ENCODE results near the gene METTL25. TPM values are rescaled to one million over a fixed set of nuclear protein-coding genes. Genes with fewer than 3 reads are reported as not detected.

The METTL25 gene, protein sequence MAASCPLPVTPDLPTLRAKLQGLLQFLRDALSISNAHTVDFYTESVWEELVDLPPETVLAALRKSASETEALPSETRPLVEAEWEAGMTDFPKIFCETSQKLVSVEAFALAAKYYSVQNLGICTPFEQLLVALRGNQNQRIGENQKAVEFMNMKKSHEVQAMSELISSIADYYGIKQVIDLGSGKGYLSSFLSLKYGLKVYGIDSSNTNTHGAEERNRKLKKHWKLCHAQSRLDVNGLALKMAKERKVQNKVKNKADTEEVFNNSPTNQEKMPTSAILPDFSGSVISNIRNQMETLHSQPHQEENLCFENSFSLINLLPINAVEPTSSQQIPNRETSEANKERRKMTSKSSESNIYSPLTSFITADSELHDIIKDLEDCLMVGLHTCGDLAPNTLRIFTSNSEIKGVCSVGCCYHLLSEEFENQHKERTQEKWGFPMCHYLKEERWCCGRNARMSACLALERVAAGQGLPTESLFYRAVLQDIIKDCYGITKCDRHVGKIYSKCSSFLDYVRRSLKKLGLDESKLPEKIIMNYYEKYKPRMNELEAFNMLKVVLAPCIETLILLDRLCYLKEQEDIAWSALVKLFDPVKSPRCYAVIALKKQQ
- total RNA-seq (10 to 100 TPM; 14.0 to 22.2 TPM), polyA plus RNA-seq (1 to 10 TPM; 4.4 to 4.5 TPM)
- long read RNA-seq, donor 1, transcript METTL25-201 (12 exons, 2,093 nt), result major isoform, 10 of 26 reads
- long read RNA-seq, donor 1, partial matches to known transcripts, result 0 of 26 reads
- long read RNA-seq, donor 1, other reads (novel, unspliced or antisense), result 15 of 26 reads
- long read RNA-seq, donor 2, partial matches to known transcripts, result 2 of 6 reads
- long read RNA-seq, donor 2, other reads (novel, unspliced or antisense), result 3 of 6 reads

DNA sequence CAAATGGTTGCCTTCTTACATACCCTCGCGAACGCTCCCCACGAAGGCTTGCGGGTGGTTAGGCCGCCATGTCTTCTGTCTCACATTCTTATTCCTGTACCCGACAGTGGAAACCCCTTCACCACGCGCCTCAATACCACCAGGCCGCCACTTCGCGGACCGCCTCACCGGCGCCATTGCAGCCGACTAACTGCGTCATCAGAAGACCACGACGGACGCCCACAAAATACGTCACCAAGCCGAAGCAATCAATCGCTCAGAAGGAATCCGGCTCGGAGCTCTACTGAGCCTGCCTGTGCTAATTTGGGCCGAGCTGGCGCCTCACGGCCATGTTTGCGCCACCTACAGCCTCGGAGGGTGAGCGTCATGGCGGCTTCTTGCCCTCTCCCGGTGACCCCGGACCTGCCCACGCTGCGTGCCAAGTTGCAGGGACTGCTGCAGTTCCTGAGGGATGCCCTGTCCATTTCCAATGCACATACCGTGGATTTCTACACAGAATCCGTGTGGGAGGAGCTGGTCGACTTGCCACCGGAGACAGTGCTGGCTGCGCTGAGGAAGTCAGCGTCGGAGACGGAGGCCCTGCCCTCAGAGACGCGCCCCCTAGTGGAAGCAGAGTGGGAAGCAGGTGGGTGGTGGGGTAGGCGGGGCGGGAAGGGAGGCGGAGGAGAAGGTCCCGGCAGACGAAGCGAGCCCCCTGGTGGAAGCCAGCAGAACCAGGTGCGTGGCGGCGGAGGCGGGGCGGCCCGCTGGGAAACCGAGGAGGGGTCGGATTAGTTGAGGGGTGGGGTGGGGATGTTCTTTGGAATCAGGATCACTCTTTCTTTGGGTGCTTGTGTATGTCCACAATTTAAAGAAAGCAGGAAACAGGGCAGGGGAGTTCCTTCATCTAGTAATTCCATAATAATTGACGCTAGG is at the start of gene METTL25, which contains the start of gene CCDC59:
Gene METTL25, plus strand, starts transcription at position 330 of the 915 bp plus-strand sequence. Its CDS starts 37 bp downstream, at position 367.
Gene CCDC59, minus strand, starts transcription at position 188 of the 915 bp plus-strand sequence. Its CDS starts 11 bp downstream, at position 177.
- Histone ChIP-seq H3K4me1 (ENCODE audit: control insufficient read depth in 1 of 2, insufficient read depth in 2 of 2, low read length in 2 of 2) (peaks cover 0 to 3% of the 10 kb centered on the region in 2 donors), H3K4me3 (ENCODE audit: low read length in 2 of 2) (peak within 1 kb of the TSS; percentile 92 to 99), H3K27ac (ENCODE audit: low read depth in 1 of 2, low read length in 2 of 2) (peak within 1 kb of the TSS; percentile 74 to 93), H3K9me3 (ENCODE audit: control insufficient read depth, low read length) (no peaks in the 10 kb centered on the region), H3K36me3 (ENCODE audit: control insufficient read depth in 1 of 2, insufficient read depth in 2 of 2, low read length in 1 of 2) (peaks cover 0 to 1% of the 10 kb centered on the region in 2 donors), H3K27me3 (ENCODE audit: control insufficient read depth in 1 of 2, insufficient read depth in 2 of 2, low read length in 1 of 2) (no peaks in the 10 kb centered on the region)
- intact Hi-C loops (cut with DNase I), result no loop called here
- WGBS, 2 donors, result 1% methylated on average over 59 to 61 of the region's 61 CpGs
- DNase-seq, result peak; percentile 98 to 99
- ATAC-seq (ENCODE audit: low FRiP score), result peak; percentile 100

DNA sequence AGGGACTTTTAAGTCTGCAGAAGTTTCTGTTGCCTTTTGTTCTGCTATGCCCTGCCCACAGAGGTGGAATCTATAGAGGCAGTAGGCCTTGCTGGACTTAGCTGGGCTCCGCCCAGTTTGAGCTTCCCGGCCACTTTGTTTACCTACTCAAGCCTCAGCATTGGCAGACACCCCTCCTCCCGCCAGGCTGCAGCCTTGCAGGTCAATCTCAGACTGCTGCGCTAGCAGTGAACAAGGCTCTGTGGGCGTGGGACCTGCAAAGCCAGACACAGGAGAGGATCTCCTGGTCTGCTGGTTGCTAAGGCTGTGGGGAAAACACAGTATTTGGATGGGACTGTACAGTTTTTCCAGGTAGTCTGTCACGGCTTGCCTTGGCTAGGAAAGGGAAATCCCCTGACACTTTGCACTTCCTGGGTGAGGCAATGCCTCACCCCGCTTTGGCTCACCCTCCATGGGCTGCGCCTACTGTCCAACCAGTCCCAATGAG is 43.9 kb upstream of the METTL25 start:
- Histone ChIP-seq H3K4me1 (ENCODE audit: control insufficient read depth in 1 of 2, insufficient read depth in 2 of 2, low read length in 2 of 2) (no peaks in the 10 kb centered on the region), H3K27ac (ENCODE audit: low read depth in 1 of 2, low read length in 2 of 2) (no peak overlapping the region), H3K27me3 (ENCODE audit: control insufficient read depth in 1 of 2, insufficient read depth in 2 of 2, low read length in 1 of 2) (no peaks in the 10 kb centered on the region), H3K36me3 (ENCODE audit: control insufficient read depth in 1 of 2, insufficient read depth in 2 of 2, low read length in 1 of 2) (no peaks in the 10 kb centered on the region), H3K9me3 (ENCODE audit: control insufficient read depth, low read length) (peaks cover 2% of the 10 kb centered on the region), H3K4me3 (ENCODE audit: low read length in 2 of 2) (no peak overlapping the region)
- WGBS, 2 donors, result 51 to 56% methylated on average over 8 of the region's 8 CpGs
- intact Hi-C loops (cut with DNase I), result no loop called here
- DNase-seq, result no peak
- ATAC-seq (ENCODE audit: low FRiP score), result no peak

DNA sequence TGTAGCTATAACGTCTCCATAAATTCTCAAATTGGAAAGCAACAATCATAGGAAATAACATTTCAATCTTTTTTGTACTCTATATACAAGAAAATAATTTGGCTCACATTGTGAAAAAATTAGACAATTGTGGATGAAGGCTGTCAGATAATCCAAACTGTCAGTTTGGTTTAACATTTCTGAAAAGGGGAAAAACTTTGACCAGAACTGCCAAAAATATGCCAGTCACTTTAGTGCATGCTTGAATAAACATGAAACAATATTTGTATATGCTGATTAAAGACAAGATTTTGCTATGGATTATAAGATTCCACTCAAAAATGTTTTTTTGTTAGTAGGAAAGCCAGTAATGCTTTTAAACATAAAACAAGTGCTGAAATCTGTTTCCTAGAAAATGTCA is 39.1 kb upstream of the METTL25 start:
- ATAC-seq (ENCODE audit: low FRiP score) (no peak), DNase-seq (no peak)
- Histone ChIP-seq H3K4me1 (ENCODE audit: control insufficient read depth in 1 of 2, insufficient read depth in 2 of 2, low read length in 2 of 2) (no peaks in the 10 kb centered on the region), H3K9me3 (ENCODE audit: control insufficient read depth, low read length) (peaks cover 2% of the 10 kb centered on the region), H3K27ac (ENCODE audit: low read depth in 1 of 2, low read length in 2 of 2) (no peak overlapping the region), H3K27me3 (ENCODE audit: control insufficient read depth in 1 of 2, insufficient read depth in 2 of 2, low read length in 1 of 2) (no peaks in the 10 kb centered on the region), H3K36me3 (ENCODE audit: control insufficient read depth in 1 of 2, insufficient read depth in 2 of 2, low read length in 1 of 2) (no peaks in the 10 kb centered on the region), H3K4me3 (ENCODE audit: low read length in 2 of 2) (no peak overlapping the region)
- 49 to 53% methylated on average over 1 of the region's 1 CpG for WGBS, 2 donors
- intact Hi-C loops (cut with DNase I), result no loop called here

DNA sequence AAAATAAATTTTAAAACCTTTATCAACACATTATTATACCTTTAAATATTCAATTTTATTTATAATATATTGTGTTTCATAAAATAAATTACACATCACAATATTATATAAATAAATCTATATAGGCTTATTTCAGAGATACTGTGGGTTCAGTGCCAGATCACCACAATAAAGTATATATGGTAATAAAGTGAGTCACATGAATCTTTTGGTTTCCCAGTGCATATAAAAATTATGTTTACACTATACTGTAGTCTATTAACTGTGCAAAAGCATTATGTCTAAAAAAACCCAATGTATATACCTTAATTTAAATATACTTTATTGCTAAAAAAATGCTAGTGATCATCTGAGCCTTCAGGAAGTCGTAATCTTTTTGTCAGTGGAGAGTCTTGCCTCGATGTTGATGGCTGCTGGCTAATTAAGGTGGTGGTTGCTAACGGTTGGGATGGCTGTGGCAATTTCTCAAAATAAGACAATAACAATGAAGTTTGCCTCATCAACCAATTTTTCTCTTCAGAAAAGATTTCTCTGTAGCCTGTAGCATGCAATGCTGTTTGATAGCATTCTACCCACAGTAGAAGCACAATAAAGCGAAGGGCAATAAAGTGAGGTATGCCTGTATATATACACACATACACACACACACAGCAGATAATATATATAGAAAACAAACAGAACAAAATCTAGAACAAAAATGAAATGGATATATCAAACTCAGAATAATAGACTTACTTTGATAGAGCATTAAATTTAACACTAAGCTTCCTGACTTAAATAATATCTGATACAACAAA is 32.6 kb upstream of the METTL25 start:
- ATAC-seq (ENCODE audit: low FRiP score) (no peak), DNase-seq (no peak)
- Histone ChIP-seq H3K36me3 (ENCODE audit: control insufficient read depth in 1 of 2, insufficient read depth in 2 of 2, low read length in 1 of 2) (no peaks in the 10 kb centered on the region), H3K9me3 (ENCODE audit: control insufficient read depth, low read length) (no peaks in the 10 kb centered on the region), H3K4me3 (ENCODE audit: low read length in 2 of 2) (no peak overlapping the region), H3K27ac (ENCODE audit: low read depth in 1 of 2, low read length in 2 of 2) (no peak overlapping the region), H3K27me3 (ENCODE audit: control insufficient read depth in 1 of 2, insufficient read depth in 2 of 2, low read length in 1 of 2) (no peaks in the 10 kb centered on the region), H3K4me1 (ENCODE audit: control insufficient read depth in 1 of 2, insufficient read depth in 2 of 2, low read length in 2 of 2) (no peaks in the 10 kb centered on the region)
- WGBS, 2 donors, result 71 to 73% methylated on average over 4 of the region's 4 CpGs
- intact Hi-C loops (cut with DNase I), result loop anchor here (2.0 to 5.0 kb wide), 2 partner anchors 678 to 681 kb away; no protein-coding TSS in a partner anchor

DNA sequence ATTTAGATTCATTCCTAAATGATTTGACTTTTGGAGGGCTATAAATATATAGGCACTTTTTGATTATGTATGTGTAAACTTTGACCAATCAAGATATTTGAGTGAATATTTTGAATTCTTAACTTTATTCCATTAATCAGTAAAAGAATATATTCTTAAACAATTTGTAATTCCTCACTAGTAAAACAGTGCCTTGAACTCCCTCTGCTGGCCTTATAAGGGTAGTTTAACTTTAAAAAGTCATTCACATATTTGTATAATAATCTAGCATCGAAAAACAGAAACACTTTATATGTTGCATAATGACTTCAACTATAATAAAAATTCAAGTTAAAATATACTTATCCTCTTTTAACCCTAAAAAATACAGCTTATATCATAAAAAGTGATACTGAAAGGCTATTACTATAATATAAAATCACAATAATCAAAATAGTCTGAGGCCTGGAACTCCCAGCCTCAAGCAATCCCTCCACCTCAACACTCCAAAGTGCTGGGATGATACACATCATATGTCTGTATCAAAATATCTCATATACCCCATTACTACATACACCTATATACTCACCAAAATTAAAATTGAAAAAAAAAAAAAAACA is 31.3 kb upstream of the METTL25 start:
- WGBS, 2 donors, result 2 to 8% methylated on average over 1 of the region's 1 CpG
- intact Hi-C loops (cut with DNase I), result loop anchor here (2.0 to 5.0 kb wide), 2 partner anchors 680 to 682 kb away; no protein-coding TSS in a partner anchor
- no peak for ATAC-seq (ENCODE audit: low FRiP score)

DNA sequence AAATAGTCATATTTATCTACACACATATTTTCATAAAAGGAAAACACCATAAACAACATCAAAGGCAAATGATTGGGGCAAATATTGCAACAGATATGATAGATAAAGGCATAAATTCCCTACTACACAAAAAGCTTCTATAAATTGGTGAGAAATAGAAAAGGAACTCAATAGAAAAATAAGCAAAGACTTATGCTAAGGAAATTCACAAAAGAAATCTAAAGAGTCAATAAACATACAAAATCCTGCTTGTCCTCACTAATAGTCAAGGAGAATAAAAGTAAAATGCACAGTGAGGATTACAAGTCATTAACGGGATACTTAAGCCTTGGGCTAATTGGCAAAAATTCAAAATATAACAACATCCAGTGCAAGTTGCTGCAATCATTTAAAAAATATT is 30.5 kb upstream of the METTL25 start:
- H3K9me3 ChIP-seq (ENCODE audit: control insufficient read depth, low read length), result no peaks in the 10 kb centered on the region
- intact Hi-C loops (cut with DNase I), result loop anchor here (2.0 to 5.0 kb wide), 2 partner anchors 681 to 683 kb away; no protein-coding TSS in a partner anchor
- 17 to 22% methylated on average over 1 of the region's 1 CpG for WGBS, 2 donors
- no peak for DNase-seq
- H3K36me3 ChIP-seq (ENCODE audit: control insufficient read depth in 1 of 2, insufficient read depth in 2 of 2, low read length in 1 of 2), result no peaks in the 10 kb centered on the region
- no peaks in the 10 kb centered on the region for H3K4me1 ChIP-seq (ENCODE audit: control insufficient read depth in 1 of 2, insufficient read depth in 2 of 2, low read length in 2 of 2)
- no peak overlapping the region for H3K4me3 ChIP-seq (ENCODE audit: low read length in 2 of 2)
- H3K27me3 ChIP-seq (ENCODE audit: control insufficient read depth in 1 of 2, insufficient read depth in 2 of 2, low read length in 1 of 2), result no peaks in the 10 kb centered on the region
- no peak for ATAC-seq (ENCODE audit: low FRiP score)
- no peak overlapping the region for H3K27ac ChIP-seq (ENCODE audit: low read depth in 1 of 2, low read length in 2 of 2)

More for the DNA sequence above, 31.3 kb upstream of the METTL25 start:
- Histone ChIP-seq H3K4me1 (ENCODE audit: control insufficient read depth in 1 of 2, insufficient read depth in 2 of 2, low read length in 2 of 2) (no peaks in the 10 kb centered on the region), H3K27me3 (ENCODE audit: control insufficient read depth in 1 of 2, insufficient read depth in 2 of 2, low read length in 1 of 2) (no peaks in the 10 kb centered on the region), H3K36me3 (ENCODE audit: control insufficient read depth in 1 of 2, insufficient read depth in 2 of 2, low read length in 1 of 2) (no peaks in the 10 kb centered on the region), H3K27ac (ENCODE audit: low read depth in 1 of 2, low read length in 2 of 2) (no peak overlapping the region), H3K4me3 (ENCODE audit: low read length in 2 of 2) (no peak overlapping the region), H3K9me3 (ENCODE audit: control insufficient read depth, low read length) (no peaks in the 10 kb centered on the region)
- DNase-seq, result no peak

DNA sequence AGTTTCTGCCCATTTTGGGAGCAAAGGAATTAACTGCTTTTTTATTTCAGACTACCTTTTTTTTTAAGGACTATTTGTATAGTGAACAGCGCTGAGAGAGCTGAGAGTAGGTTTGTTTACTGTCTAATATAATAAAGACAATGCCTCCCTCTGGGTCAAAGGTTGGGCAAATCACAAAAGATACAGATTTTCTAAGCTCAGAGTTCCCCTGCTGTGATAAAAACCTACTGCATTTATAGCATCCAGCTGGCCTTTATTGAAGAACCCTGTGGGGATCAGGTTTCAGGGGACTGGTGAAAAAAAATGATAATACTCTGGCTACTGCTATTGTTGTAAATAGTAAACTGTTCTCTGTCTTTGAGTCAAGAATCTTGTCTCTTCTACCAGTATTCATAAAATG is 28.8 kb upstream of the METTL25 start:
- Histone ChIP-seq H3K9me3 (ENCODE audit: control insufficient read depth, low read length) (no peaks in the 10 kb centered on the region), H3K27me3 (ENCODE audit: control insufficient read depth in 1 of 2, insufficient read depth in 2 of 2, low read length in 1 of 2) (no peaks in the 10 kb centered on the region), H3K4me1 (ENCODE audit: control insufficient read depth in 1 of 2, insufficient read depth in 2 of 2, low read length in 2 of 2) (no peaks in the 10 kb centered on the region), H3K27ac (ENCODE audit: low read depth in 1 of 2, low read length in 2 of 2) (no peak overlapping the region), H3K4me3 (ENCODE audit: low read length in 2 of 2) (no peak overlapping the region), H3K36me3 (ENCODE audit: control insufficient read depth in 1 of 2, insufficient read depth in 2 of 2, low read length in 1 of 2) (no peaks in the 10 kb centered on the region)
- intact Hi-C loops (cut with DNase I), result loop anchor here in 1 of 2 donors (5.0 kb wide), 1 partner anchor 682 kb away; no protein-coding TSS in a partner anchor
- DNase-seq (no peak), ATAC-seq (ENCODE audit: low FRiP score) (no peak)
- WGBS, 2 donors, result 34 to 52% methylated on average over 1 of the region's 1 CpG

All from aorta (tissue), 5 donors.